Endodermal cell (in vitro differentiated cells): ENCODE data around the gene WDFY1. TPM values are rescaled to one million over a fixed set of nuclear protein-coding genes. Genes with fewer than 3 reads are reported as not detected.

ENCODE experiments used
- DNase-seq: peaks from one replicate; pipeline ENCODE4 v3.0.0-alpha.2; 2017
- H3K27ac ChIP-seq: 2 replicates; pipeline ENCODE4 v1.5.1; 2013; ENCODE audit warnings: mild to moderate bottlenecking, low read depth, low read length, moderate library complexity
- H3K27me3 ChIP-seq: 2 replicates; pipeline ENCODE4 v1.6.1; 2013; ENCODE audit warnings: mild to moderate bottlenecking, low read length, moderate library complexity; ENCODE audit not compliant: insufficient read depth, control insufficient read depth, poor library complexity, severe bottlenecking
- H3K36me3 ChIP-seq: 2 replicates; pipeline ENCODE4 v1.7.0; 2013; ENCODE audit warnings: mild to moderate bottlenecking, low read length, moderate library complexity; ENCODE audit not compliant: control insufficient read depth, insufficient read depth
- H3K4me1 ChIP-seq: one replicate; pipeline ENCODE4 v1.7.0; 2013; ENCODE audit warnings: low read length; ENCODE audit not compliant: control insufficient read depth, insufficient read depth
- H3K4me3 ChIP-seq: 2 replicates; pipeline ENCODE4 v1.5.1; 2013; ENCODE audit warnings: mild to moderate bottlenecking, low read length, moderate library complexity
- H3K9ac ChIP-seq: 2 replicates; pipeline ENCODE4 v1.6.1; 2013; ENCODE audit warnings: mild to moderate bottlenecking, low read length, moderate library complexity; ENCODE audit not compliant: poor library complexity, severe bottlenecking; ENCODE audit errors: extremely low read depth
- H3K9me3 ChIP-seq: 2 replicates; pipeline ENCODE4 v1.6.1; 2013; ENCODE audit warnings: mild to moderate bottlenecking, low read length, moderate library complexity; ENCODE audit not compliant: control insufficient read depth
- H3K27ac Mint-ChIP-seq: 2 replicates; pipeline ENCODE4 v1.8.0; 2020; ENCODE audit warnings: mixed read lengths
- H3K27me3 Mint-ChIP-seq: 2 replicates; pipeline ENCODE4 v1.8.0; 2021; ENCODE audit warnings: mild to moderate bottlenecking, mixed read lengths; ENCODE audit not compliant: insufficient read depth
- H3K36me3 Mint-ChIP-seq: 2 replicates; pipeline ENCODE4 v1.8.0; 2020; ENCODE audit warnings: low read depth, mixed read lengths
- H3K4me1 Mint-ChIP-seq: 2 replicates; pipeline ENCODE4 v1.8.0; 2020; ENCODE audit warnings: mixed read lengths
- H3K4me3 Mint-ChIP-seq: 2 replicates; pipeline ENCODE4 v1.8.0; 2020; ENCODE audit warnings: mild to moderate bottlenecking, moderate library complexity, mixed read lengths
- H3K9me3 Mint-ChIP-seq: 2 replicates; pipeline ENCODE4 v1.8.0; 2020; ENCODE audit warnings: mild to moderate bottlenecking, mixed read lengths
- WGBS, 2 experiments: methylation state at CpG; one replicate each; pipeline versions ENCODE4 v1.1.5 to v1.1.7; 2013; ENCODE audit warnings: missing lambda C conversion rate in 2 of 2, mixed read lengths in 1 of 2; ENCODE audit not compliant: insufficient coverage in 1 of 2, insufficient read length in 1 of 2; 5-methylcytosine and 5-hydroxymethylcytosine counted together
- total RNA-seq, 2 donors: library from RNA; stranded (reverse); fragmentation: NEBNext Ultra II Directional in 1 of 2; extraction: Animal tissue kit (Norgen Biotek cat#: 25700) in 1 of 2; gene quantifications; 2 replicates in 1 of 2; 3 replicates in 1 of 2; pipeline ENCODE4 v1.2.1, GENCODE V29; 2021
- TF ChIP-seq, protein P1 (sequence below): fragments of 200-600 bp; sonication (generic); conservative IDR thresholded peaks from 2 replicates; pipeline ENCODE4 v1.5.0; 2021; ENCODE audit warnings: antibody characterized with exemption, mild to moderate bottlenecking

The WDFY1 gene
- total RNA-seq, 2 donors from 2014 or later = 61.9 to 69.7 TPM

DNA sequence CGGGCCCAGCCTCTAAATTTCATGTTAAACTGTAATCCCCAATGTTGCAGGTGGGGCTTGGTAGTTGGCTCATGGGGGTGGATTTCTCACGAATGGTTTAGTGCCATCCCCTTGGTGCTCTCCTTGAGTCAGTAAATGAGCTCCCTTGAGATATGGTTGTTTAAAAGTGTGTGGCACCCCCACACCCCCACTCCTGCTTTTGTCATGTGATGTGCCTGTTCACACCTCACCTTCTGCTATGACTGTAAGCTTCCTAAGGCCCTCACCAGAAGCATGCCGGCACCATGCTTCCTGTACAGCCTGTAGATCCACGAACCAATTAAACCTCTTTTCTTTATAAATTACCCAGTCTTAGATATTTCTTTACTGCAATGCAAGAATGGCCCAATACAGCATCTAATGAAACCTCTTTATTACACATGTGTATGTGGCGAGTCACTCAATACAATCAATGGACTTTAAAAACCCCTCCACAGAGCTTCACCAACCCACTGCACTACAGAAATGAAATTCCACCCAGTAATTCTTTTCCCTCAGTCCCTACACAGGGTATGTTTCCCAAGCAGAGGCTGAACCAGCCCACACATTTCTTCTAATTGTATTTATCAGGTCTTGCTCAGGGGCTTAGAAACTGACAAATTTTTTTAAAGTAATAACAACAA is 47.3 kb downstream of the WDFY1 start:
- TF ChIP-seq, protein P1, sequence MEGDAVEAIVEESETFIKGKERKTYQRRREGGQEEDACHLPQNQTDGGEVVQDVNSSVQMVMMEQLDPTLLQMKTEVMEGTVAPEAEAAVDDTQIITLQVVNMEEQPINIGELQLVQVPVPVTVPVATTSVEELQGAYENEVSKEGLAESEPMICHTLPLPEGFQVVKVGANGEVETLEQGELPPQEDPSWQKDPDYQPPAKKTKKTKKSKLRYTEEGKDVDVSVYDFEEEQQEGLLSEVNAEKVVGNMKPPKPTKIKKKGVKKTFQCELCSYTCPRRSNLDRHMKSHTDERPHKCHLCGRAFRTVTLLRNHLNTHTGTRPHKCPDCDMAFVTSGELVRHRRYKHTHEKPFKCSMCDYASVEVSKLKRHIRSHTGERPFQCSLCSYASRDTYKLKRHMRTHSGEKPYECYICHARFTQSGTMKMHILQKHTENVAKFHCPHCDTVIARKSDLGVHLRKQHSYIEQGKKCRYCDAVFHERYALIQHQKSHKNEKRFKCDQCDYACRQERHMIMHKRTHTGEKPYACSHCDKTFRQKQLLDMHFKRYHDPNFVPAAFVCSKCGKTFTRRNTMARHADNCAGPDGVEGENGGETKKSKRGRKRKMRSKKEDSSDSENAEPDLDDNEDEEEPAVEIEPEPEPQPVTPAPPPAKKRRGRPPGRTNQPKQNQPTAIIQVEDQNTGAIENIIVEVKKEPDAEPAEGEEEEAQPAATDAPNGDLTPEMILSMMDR = no peak
- Mint-ChIP-seq H3K27ac (no peak overlapping the region), H3K4me3 (no peak overlapping the region), H3K9me3 (no peaks in the 10 kb centered on the region), H3K36me3 (peaks cover 57% of the 10 kb centered on the region), H3K4me1 (peaks cover 6% of the 10 kb centered on the region), H3K27me3 (no peaks in the 10 kb centered on the region)
- 95% methylated on average over 4 to 5 of the region's 5 CpGs for WGBS, 2 experiments
- H3K9ac ChIP-seq = no peak overlapping the region
- H3K9me3 ChIP-seq = no peaks in the 10 kb centered on the region
- DNase-seq = no peak
- H3K36me3 ChIP-seq = peaks cover 66% of the 10 kb centered on the region
- H3K4me1 ChIP-seq = no peaks in the 10 kb centered on the region
- H3K27me3 ChIP-seq = no peaks in the 10 kb centered on the region
- no peak overlapping the region for H3K4me3 ChIP-seq
- no peak overlapping the region for H3K27ac ChIP-seq

DNA sequence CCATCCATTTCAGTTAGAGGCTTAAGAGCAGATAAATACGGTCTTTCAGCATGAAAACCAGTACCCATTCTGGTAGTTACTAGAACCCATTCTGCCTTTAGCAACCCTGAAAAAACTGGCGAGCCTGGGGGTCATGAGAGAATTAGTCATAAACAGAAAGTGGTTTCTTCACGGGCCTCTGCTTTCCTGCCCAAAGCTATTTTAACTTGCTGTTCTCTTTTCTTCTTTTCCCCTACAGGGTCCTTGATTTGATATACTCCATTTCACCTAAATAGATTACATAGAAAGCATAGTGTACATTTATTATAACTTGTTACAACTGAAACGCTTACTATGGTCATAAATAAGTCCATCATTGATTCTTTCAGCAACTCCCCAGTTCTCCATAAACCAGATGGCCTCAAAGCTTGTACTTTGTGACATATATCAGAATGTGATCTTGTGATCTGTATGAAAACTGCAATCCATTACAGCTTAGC is 48.3 kb downstream of the WDFY1 start:
- Mint-ChIP-seq H3K4me3 (no peak overlapping the region), H3K27ac (no peak overlapping the region), H3K27me3 (no peaks in the 10 kb centered on the region), H3K9me3 (no peaks in the 10 kb centered on the region), H3K36me3 (peaks cover 62% of the 10 kb centered on the region), H3K4me1 (peaks cover 6% of the 10 kb centered on the region)
- no peaks in the 10 kb centered on the region for H3K27me3 ChIP-seq
- H3K4me3 ChIP-seq = no peak overlapping the region
- no peak overlapping the region for H3K27ac ChIP-seq
- 80 to 97% methylated on average over 1 to 4 of the region's 4 CpGs for WGBS, 2 experiments
- no peaks in the 10 kb centered on the region for H3K4me1 ChIP-seq
- H3K36me3 ChIP-seq = peaks cover 68% of the 10 kb centered on the region
- H3K9me3 ChIP-seq = no peaks in the 10 kb centered on the region
- DNase-seq = no peak
- TF ChIP-seq, protein P1 = no peak
- H3K9ac ChIP-seq = no peak overlapping the region

DNA sequence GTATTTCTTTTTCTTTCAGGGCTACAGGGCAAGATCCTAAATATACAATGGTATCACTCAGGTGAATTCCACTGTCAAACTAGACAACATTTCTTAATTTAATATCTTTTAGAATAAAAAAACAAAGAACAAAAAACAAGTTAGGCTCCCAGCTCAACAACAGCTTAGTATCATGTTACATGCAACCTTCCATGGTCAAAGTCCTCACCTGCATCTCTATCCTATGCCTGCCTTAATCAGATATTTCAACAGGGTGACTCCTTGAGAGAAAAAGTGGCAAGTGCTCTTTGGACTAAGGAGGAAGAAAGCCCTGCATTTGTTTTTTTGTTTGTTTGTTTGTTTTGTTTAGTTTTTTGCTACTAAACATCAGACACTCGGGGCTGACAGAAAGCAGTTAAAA is 50.2 kb downstream of the WDFY1 start:
- H3K4me3 ChIP-seq = no peak overlapping the region
- H3K9ac ChIP-seq = no peak overlapping the region
- DNase-seq = no peak
- H3K9me3 ChIP-seq = peaks cover 2% of the 10 kb centered on the region
- peak overlapping the region; percentile 48 for H3K27ac Mint-ChIP-seq
- 96% methylated on average over 1 of the region's 1 CpG; no CpG with 5 or more reads in 1 of the 2 experiments for WGBS, 2 experiments
- TF ChIP-seq, protein P1 = no peak
- H3K9me3 Mint-ChIP-seq = no peaks in the 10 kb centered on the region
- H3K4me1 Mint-ChIP-seq = peaks cover 6% of the 10 kb centered on the region
- peaks cover 58% of the 10 kb centered on the region for H3K36me3 ChIP-seq
- no peak overlapping the region for H3K4me3 Mint-ChIP-seq
- H3K27ac ChIP-seq = no peak overlapping the region
- no peaks in the 10 kb centered on the region for H3K4me1 ChIP-seq
- H3K27me3 Mint-ChIP-seq = no peaks in the 10 kb centered on the region
- no peaks in the 10 kb centered on the region for H3K27me3 ChIP-seq
- peaks cover 59% of the 10 kb centered on the region for H3K36me3 Mint-ChIP-seq
